ENCODE measurements around the gene SNRPD3. TPM values are rescaled to one million over a fixed set of nuclear protein-coding genes. Genes with fewer than 3 reads are reported as not detected.

The SNRPD3 gene
- total RNA-seq, 1 experiment from 2014 or later: 220 TPM

DNA sequence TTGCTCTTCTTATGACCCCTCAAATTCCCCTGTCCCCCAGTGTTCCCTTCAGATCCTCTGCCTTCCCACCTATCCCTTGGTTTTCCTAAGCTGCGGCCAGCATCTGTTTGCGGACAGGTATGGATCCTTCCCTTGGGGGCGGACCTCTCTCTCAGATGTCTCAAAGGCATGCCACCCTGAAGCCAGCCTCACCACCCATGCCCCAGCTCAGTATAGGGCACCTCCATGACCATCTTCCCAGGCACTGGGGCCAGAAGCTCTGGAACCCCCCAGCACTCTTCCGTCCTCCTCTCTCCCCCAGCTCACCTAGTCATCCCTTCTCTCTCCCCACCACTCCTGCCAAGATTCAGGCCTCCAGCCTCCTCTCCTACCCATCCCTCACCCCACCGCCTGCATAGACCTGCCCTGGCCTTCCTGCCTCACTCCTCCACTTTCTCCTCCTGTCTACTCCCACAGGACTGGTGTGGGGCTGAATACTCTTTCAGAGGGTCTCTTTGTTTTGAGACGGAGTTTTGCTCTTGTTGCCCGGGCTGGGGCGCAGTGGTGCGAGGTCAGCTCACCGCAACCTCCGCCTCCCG lies 34.9 kb downstream of the SNRPD3 start:
- CTCF ChIA-PET: no interaction called here
- Histone ChIP-seq H3K27me3 (replicated peaks; ENCODE audit: insufficient read depth, low read depth, low read length, poor library complexity) (no peaks in the 10 kb centered on the region), H3K4me3 (ENCODE audit: low read depth, low read length, poor library complexity, severe bottlenecking) (no peak overlapping the region), H3K36me3 (ENCODE audit: insufficient read depth, low read length, poor library complexity, severe bottlenecking) (no peaks in the 10 kb centered on the region), H3K27ac (ENCODE audit: low read depth, low read length, poor library complexity, severe bottlenecking) (no peak overlapping the region), H3K9me3 (ENCODE audit: low read depth, low read length, poor library complexity, severe bottlenecking) (no peaks in the 10 kb centered on the region), H3K4me1 (ENCODE audit: insufficient read depth, low read length, poor library complexity, severe bottlenecking) (no peaks in the 10 kb centered on the region)
- TF ChIP-seq, protein P1, sequence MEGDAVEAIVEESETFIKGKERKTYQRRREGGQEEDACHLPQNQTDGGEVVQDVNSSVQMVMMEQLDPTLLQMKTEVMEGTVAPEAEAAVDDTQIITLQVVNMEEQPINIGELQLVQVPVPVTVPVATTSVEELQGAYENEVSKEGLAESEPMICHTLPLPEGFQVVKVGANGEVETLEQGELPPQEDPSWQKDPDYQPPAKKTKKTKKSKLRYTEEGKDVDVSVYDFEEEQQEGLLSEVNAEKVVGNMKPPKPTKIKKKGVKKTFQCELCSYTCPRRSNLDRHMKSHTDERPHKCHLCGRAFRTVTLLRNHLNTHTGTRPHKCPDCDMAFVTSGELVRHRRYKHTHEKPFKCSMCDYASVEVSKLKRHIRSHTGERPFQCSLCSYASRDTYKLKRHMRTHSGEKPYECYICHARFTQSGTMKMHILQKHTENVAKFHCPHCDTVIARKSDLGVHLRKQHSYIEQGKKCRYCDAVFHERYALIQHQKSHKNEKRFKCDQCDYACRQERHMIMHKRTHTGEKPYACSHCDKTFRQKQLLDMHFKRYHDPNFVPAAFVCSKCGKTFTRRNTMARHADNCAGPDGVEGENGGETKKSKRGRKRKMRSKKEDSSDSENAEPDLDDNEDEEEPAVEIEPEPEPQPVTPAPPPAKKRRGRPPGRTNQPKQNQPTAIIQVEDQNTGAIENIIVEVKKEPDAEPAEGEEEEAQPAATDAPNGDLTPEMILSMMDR (conservative IDR thresholded peaks at IDR 0.05; ENCODE audit: low read depth, low read length): no peak
- no peak for TF ChIP-seq EZH2 (IDR thresholded peaks at IDR 0.05; ENCODE audit: borderline replicate concordance, low read depth, low read length, poor library complexity, severe bottlenecking)
- no peak for DNase-seq (ENCODE audit: low spot score)
- intact Hi-C loops (cut with micrococcal nuclease; ENCODE audit: unreplicated experiment): no loop called here
- POLR2A ChIA-PET (ENCODE audit: low non-redundant PET): no interaction called here
- BruUV-seq (replicated peaks): no TSS peak

- ChIA-PET POLR2A (ENCODE audit: low non-redundant PET) (interaction anchor here (0.7 kb wide), 1 partner anchor 1894 kb away, joined by 4 read pairs; no protein-coding TSS in a partner anchor), CTCF (interaction anchor here (0.6 kb wide), 1 partner anchor 312 kb away, joined by 4 read pairs; no protein-coding TSS in a partner anchor)
- Histone ChIP-seq H3K36me3 (ENCODE audit: insufficient read depth, low read length, poor library complexity, severe bottlenecking) (no peaks in the 10 kb centered on the region), H3K4me1 (ENCODE audit: insufficient read depth, low read length, poor library complexity, severe bottlenecking) (no peaks in the 10 kb centered on the region), H3K9me3 (ENCODE audit: low read depth, low read length, poor library complexity, severe bottlenecking) (no peaks in the 10 kb centered on the region), H3K4me3 (ENCODE audit: low read depth, low read length, poor library complexity, severe bottlenecking) (no peak overlapping the region), H3K27ac (ENCODE audit: low read depth, low read length, poor library complexity, severe bottlenecking) (no peak overlapping the region), H3K27me3 (replicated peaks; ENCODE audit: insufficient read depth, low read depth, low read length, poor library complexity) (no peaks in the 10 kb centered on the region)
- no TSS peak for BruUV-seq (replicated peaks)
- no peak for DNase-seq (ENCODE audit: low spot score)
- intact Hi-C loops (cut with micrococcal nuclease; ENCODE audit: unreplicated experiment): no loop called here
- TF ChIP-seq EZH2 (IDR thresholded peaks at IDR 0.05; ENCODE audit: borderline replicate concordance, low read depth, low read length, poor library complexity, severe bottlenecking): no peak
- TF ChIP-seq, protein P1 (conservative IDR thresholded peaks at IDR 0.05; ENCODE audit: low read depth, low read length): no peak
Measured at GRCh38 chr22:24591286-24591830, 35.6 kb downstream of the SNRPD3 start.

DNA sequence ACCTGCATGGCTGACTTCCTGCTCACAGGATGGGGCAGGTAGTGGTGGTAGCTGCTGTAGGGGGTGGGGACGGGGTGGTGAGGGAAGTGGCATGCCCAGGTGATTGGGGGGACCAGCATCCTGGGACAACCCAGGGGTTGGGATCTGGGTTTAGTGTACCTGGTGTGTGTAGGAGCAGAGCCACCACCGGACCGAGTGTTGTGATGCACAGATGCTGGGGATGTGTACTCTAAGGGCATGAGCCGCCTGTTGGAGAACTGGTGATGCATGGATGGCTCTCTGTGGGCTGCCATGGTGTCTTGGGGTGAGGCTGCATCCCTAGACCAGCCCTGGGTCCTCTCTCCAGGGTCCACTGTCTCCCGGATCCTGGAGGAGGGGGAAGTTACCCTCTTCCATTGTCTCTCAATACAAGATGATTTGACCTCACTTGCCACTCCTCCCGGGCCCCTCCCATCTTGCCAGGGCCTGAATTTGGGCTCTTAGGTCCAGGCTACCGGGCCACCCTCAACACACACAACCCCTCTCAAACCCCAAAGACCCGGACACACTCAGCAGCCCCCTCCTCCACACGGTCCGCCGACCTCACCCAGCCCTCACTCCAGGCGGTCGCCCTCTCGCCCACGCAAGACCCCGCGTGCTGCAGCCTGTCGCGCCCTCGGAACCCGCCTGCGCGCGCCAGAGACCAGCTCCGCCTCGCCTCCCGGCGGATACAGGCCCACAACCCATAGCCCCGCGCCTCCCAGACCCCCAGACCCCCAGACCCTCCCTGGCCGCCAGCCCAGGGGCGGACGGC lies 36.5 kb downstream of the SNRPD3 start:
- Histone ChIP-seq H3K4me1 (ENCODE audit: insufficient read depth, low read length, poor library complexity, severe bottlenecking) (no peaks in the 10 kb centered on the region), H3K27me3 (replicated peaks; ENCODE audit: insufficient read depth, low read depth, low read length, poor library complexity) (no peaks in the 10 kb centered on the region), H3K36me3 (ENCODE audit: insufficient read depth, low read length, poor library complexity, severe bottlenecking) (no peaks in the 10 kb centered on the region), H3K9me3 (ENCODE audit: low read depth, low read length, poor library complexity, severe bottlenecking) (no peaks in the 10 kb centered on the region), H3K27ac (ENCODE audit: low read depth, low read length, poor library complexity, severe bottlenecking) (no peak overlapping the region), H3K4me3 (ENCODE audit: low read depth, low read length, poor library complexity, severe bottlenecking) (peak overlapping the region; percentile 42)
- no peak for DNase-seq (ENCODE audit: low spot score)
- no TSS peak for BruUV-seq (replicated peaks)
- CTCF ChIA-PET: interaction anchor here (0.6 kb wide), 1 partner anchor 313 kb away, joined by 4 read pairs; no protein-coding TSS in a partner anchor
- POLR2A ChIA-PET (ENCODE audit: low non-redundant PET): no interaction called here
- no peak for TF ChIP-seq EZH2 (IDR thresholded peaks at IDR 0.05; ENCODE audit: borderline replicate concordance, low read depth, low read length, poor library complexity, severe bottlenecking)
- TF ChIP-seq, protein P1 (conservative IDR thresholded peaks at IDR 0.05; ENCODE audit: low read depth, low read length): no peak
- intact Hi-C loops (cut with micrococcal nuclease; ENCODE audit: unreplicated experiment): no loop called here

Measured in A673 (cell line).